HEK293 (cell line): ENCODE data around the gene HNRNPM.
A peak's percentile ranks its signal among the peaks of the same experiment; 100 is the strongest.

ENCODE experiments used
- MZF1 ChIP-seq: fragments of 450-650 bp; formaldehyde crosslinking; IDR thresholded peaks from 2 replicates; pipeline ENCODE4 v1.5.1; 2017; ENCODE audit warnings: missing biosample characterization, missing genetic modification characterization, borderline replicate concordance
- RBAK ChIP-seq: fragments of 450-650 bp; formaldehyde crosslinking; IDR thresholded peaks from 2 replicates; pipeline ENCODE4 v1.5.1; 2016; ENCODE audit warnings: missing biosample characterization, missing genetic modification characterization
- SP7 ChIP-seq: fragments of 450-650 bp; formaldehyde crosslinking; IDR thresholded peaks from 2 replicates; pipeline ENCODE4 v1.5.1; 2016; ENCODE audit warnings: missing biosample characterization, missing genetic modification characterization
- YY1 ChIP-seq: fragments of 450-650 bp; formaldehyde crosslinking; IDR thresholded peaks from 2 replicates; pipeline ENCODE4 v1.5.1; 2018; ENCODE audit warnings: missing biosample characterization, missing genetic modification characterization
- ZBTB20 ChIP-seq: fragments of 450-650 bp; formaldehyde crosslinking; IDR thresholded peaks from 2 replicates; pipeline ENCODE4 v1.5.1; 2016; ENCODE audit warnings: missing biosample characterization, missing genetic modification characterization
- ZBTB8A ChIP-seq: fragments of 450-650 bp; formaldehyde crosslinking; IDR thresholded peaks from 2 replicates; pipeline ENCODE4 v1.5.1; 2016; ENCODE audit warnings: missing biosample characterization, missing genetic modification characterization
- ZEB2 ChIP-seq: fragments of 450-650 bp; formaldehyde crosslinking; IDR thresholded peaks from 2 replicates; pipeline ENCODE4 v1.5.1; 2016; ENCODE audit warnings: missing biosample characterization, missing genetic modification characterization
- ZFP41 ChIP-seq: fragments of 450-650 bp; formaldehyde crosslinking; IDR thresholded peaks from 2 replicates; pipeline ENCODE4 v1.5.1; 2016; ENCODE audit warnings: missing biosample characterization, missing genetic modification characterization, borderline replicate concordance
- ZNF121 ChIP-seq: fragments of 450-650 bp; formaldehyde crosslinking; IDR thresholded peaks from 2 replicates; pipeline ENCODE4 v1.5.1; 2016; ENCODE audit warnings: missing biosample characterization, missing genetic modification characterization
- ZNF211 ChIP-seq: fragments of 450-650 bp; formaldehyde crosslinking; IDR thresholded peaks from 2 replicates; pipeline ENCODE4 v1.5.1; 2016; ENCODE audit warnings: low read depth, missing biosample characterization, missing genetic modification characterization
- ZNF223 ChIP-seq: fragments of 450-650 bp; formaldehyde crosslinking; IDR thresholded peaks from 2 replicates; pipeline ENCODE4 v1.5.1; 2016; ENCODE audit warnings: missing biosample characterization, missing genetic modification characterization
- ZNF23 ChIP-seq: fragments of 450-650 bp; formaldehyde crosslinking; IDR thresholded peaks from 2 replicates; pipeline ENCODE4 v1.5.1; 2016; ENCODE audit warnings: missing biosample characterization, missing genetic modification characterization, borderline replicate concordance
- ZNF426 ChIP-seq: fragments of 450-650 bp; formaldehyde crosslinking; IDR thresholded peaks from 2 replicates; pipeline ENCODE4 v1.5.1; 2017; ENCODE audit warnings: missing biosample characterization, missing genetic modification characterization, mild to moderate bottlenecking, inconsistent platforms, moderate library complexity
- ZNF473 ChIP-seq: fragments of 450-650 bp; formaldehyde crosslinking; IDR thresholded peaks from 2 replicates; pipeline ENCODE4 v1.5.1; 2017; ENCODE audit warnings: missing biosample characterization, missing genetic modification characterization
- ZNF558 ChIP-seq: fragments of 450-650 bp; formaldehyde crosslinking; IDR thresholded peaks from 2 replicates; pipeline ENCODE4 v1.5.1; 2016; ENCODE audit warnings: missing biosample characterization, missing genetic modification characterization
- ZNF664 ChIP-seq: fragments of 450-650 bp; formaldehyde crosslinking; IDR thresholded peaks from 2 replicates; pipeline ENCODE4 v1.5.1; 2016; ENCODE audit warnings: missing biosample characterization, missing genetic modification characterization
- ZNF677 ChIP-seq: fragments of 450-650 bp; IDR thresholded peaks from 2 replicates; pipeline ENCODE4 v1.5.0; 2018; ENCODE audit warnings: missing biosample characterization, mild to moderate bottlenecking, missing genetic modification characterization, moderate library complexity
- ZNF701 ChIP-seq: fragments of 450-650 bp; formaldehyde crosslinking; IDR thresholded peaks from 2 replicates; pipeline ENCODE4 v1.5.1; 2016; ENCODE audit warnings: missing biosample characterization, missing genetic modification characterization
- ZNF747 ChIP-seq: fragments of 450-650 bp; formaldehyde crosslinking; IDR thresholded peaks from 2 replicates; pipeline ENCODE4 v1.5.1; 2016; ENCODE audit warnings: missing biosample characterization, missing genetic modification characterization
- ZSCAN30 ChIP-seq: fragments of 450-650 bp; IDR thresholded peaks from 2 replicates; pipeline ENCODE4 v1.5.1; 2018; ENCODE audit warnings: missing biosample characterization, mild to moderate bottlenecking, missing genetic modification characterization, moderate library complexity
- TF ChIP-seq, protein P1 (sequence below): fragments of 450-650 bp; formaldehyde crosslinking; IDR thresholded peaks from 2 replicates; pipeline ENCODE4 v1.5.1; 2016; ENCODE audit warnings: missing biosample characterization, missing genetic modification characterization, borderline replicate concordance
- TF ChIP-seq, protein P2 (sequence below): fragments of 450-650 bp; formaldehyde crosslinking; IDR thresholded peaks from 2 replicates; pipeline ENCODE4 v1.5.1; 2017; ENCODE audit warnings: missing biosample characterization, mild to moderate bottlenecking, missing genetic modification characterization, moderate library complexity
- TF ChIP-seq, protein P3 (sequence below): fragments of 450-650 bp; formaldehyde crosslinking; IDR thresholded peaks from 2 replicates; pipeline ENCODE4 v1.5.1; 2017; ENCODE audit warnings: missing biosample characterization, missing genetic modification characterization
- TF ChIP-seq, protein P4 (sequence below): fragments of 450-650 bp; formaldehyde crosslinking; IDR thresholded peaks from 2 replicates; pipeline ENCODE4 v1.5.1; 2017; ENCODE audit warnings: missing biosample characterization, missing genetic modification characterization
- TF ChIP-seq, protein P5 (sequence below): fragments of 450-650 bp; formaldehyde crosslinking; IDR thresholded peaks from 2 replicates; pipeline ENCODE4 v1.5.1; 2017; ENCODE audit warnings: missing biosample characterization, missing genetic modification characterization
- TF ChIP-seq, protein P6 (sequence below): fragments of 450-650 bp; formaldehyde crosslinking; IDR thresholded peaks from 2 replicates; pipeline ENCODE4 v1.5.1; 2016; ENCODE audit warnings: missing biosample characterization, missing genetic modification characterization
- TF ChIP-seq, protein P7 (sequence below): fragments of 450-650 bp; formaldehyde crosslinking; IDR thresholded peaks from 2 replicates; pipeline ENCODE4 v1.5.1; 2016; ENCODE audit warnings: missing biosample characterization, missing genetic modification characterization
- TF ChIP-seq, protein P8 (sequence below): fragments of 450-650 bp; formaldehyde crosslinking; IDR thresholded peaks from 2 replicates; pipeline ENCODE4 v1.5.1; 2016; ENCODE audit warnings: missing biosample characterization, missing genetic modification characterization

Gene HNRNPM

DNA sequence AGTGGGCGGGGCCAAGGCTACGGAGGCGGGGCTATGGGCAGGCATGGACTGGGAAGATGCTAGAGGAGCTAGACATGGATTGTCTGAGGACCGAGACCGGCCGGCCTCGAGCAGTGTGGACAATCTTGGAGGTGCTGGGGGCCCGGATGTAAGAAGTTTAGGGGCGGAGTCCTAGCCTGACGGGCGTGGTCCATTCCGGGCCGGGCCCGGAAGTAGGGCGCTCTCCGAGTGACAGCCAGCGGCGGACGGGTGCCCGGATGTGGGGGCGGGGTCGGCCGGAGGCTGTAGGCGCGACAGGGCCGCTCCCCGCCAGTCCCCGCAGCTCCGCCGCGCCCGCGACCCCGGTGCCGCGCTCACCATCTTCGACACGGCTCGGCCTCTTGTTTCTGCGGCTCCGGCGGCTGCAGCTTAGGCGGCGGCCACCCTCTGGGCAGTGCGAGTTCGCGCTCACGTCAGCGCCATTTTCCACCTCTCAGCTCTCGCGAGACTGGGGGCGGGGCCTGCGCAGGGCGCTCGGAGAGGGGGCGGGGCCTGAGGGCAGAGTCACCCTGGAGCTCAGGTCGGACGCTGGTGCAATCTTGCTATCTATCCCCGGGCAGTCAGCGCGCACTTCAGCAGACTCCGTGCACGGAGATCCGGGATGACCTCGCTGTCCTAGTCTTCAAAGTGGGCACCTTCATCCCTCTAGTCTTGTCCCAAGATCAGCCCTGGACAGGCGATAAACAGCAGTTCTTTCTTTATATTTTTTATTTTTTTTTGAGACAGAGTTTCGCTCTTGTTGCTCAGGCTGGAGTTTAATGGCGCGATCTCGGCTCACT is 69.1 kb downstream of the HNRNPM start, which contains the start of gene ZNF414 (continued):
- TF ChIP-seq ZFP41, result no peak
- TF ChIP-seq, protein P1, sequence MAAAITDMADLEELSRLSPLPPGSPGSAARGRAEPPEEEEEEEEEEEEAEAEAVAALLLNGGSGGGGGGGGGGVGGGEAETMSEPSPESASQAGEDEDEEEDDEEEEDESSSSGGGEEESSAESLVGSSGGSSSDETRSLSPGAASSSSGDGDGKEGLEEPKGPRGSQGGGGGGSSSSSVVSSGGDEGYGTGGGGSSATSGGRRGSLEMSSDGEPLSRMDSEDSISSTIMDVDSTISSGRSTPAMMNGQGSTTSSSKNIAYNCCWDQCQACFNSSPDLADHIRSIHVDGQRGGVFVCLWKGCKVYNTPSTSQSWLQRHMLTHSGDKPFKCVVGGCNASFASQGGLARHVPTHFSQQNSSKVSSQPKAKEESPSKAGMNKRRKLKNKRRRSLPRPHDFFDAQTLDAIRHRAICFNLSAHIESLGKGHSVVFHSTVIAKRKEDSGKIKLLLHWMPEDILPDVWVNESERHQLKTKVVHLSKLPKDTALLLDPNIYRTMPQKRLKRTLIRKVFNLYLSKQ (tag by site-specific recombination), result no peak
- TF ChIP-seq RBAK, result no peak
- no peak for TF ChIP-seq ZNF664 (tag by site-specific recombination)
- TF ChIP-seq, protein P2, sequence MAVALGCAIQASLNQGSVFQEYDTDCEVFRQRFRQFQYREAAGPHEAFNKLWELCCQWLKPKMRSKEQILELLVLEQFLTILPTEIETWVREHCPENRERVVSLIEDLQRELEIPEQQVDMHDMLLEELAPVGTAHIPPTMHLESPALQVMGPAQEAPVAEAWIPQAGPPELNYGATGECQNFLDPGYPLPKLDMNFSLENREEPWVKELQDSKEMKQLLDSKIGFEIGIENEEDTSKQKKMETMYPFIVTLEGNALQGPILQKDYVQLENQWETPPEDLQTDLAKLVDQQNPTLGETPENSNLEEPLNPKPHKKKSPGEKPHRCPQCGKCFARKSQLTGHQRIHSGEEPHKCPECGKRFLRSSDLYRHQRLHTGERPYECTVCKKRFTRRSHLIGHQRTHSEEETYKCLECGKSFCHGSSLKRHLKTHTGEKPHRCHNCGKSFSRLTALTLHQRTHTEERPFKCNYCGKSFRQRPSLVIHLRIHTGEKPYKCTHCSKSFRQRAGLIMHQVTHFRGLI (tag by site-specific recombination), result no peak
- TF ChIP-seq, protein P3, sequence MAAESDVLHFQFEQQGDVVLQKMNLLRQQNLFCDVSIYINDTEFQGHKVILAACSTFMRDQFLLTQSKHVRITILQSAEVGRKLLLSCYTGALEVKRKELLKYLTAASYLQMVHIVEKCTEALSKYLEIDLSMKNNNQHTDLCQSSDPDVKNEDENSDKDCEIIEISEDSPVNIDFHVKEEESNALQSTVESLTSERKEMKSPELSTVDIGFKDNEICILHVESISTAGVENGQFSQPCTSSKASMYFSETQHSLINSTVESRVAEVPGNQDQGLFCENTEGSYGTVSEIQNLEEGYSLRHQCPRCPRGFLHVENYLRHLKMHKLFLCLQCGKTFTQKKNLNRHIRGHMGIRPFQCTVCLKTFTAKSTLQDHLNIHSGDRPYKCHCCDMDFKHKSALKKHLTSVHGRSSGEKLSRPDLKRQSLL (tag by site-specific recombination), result no peak
- TF ChIP-seq ZBTB8A (tag by site-specific recombination), result peak; percentile 37; the same call in 1 of the 2 replicates
- no peak for TF ChIP-seq ZNF747
- peak; percentile 65; the same call in 1 of the 2 replicates for TF ChIP-seq SP7 (tag by site-specific recombination)
- no peak for TF ChIP-seq MZF1 (tag by site-specific recombination)
- no peak for TF ChIP-seq ZNF701
- TF ChIP-seq ZNF211 (tag by site-specific recombination), result no peak
- no peak for TF ChIP-seq ZNF426
- TF ChIP-seq ZNF558 (tag by site-specific recombination), result no peak
- TF ChIP-seq, protein P4, sequence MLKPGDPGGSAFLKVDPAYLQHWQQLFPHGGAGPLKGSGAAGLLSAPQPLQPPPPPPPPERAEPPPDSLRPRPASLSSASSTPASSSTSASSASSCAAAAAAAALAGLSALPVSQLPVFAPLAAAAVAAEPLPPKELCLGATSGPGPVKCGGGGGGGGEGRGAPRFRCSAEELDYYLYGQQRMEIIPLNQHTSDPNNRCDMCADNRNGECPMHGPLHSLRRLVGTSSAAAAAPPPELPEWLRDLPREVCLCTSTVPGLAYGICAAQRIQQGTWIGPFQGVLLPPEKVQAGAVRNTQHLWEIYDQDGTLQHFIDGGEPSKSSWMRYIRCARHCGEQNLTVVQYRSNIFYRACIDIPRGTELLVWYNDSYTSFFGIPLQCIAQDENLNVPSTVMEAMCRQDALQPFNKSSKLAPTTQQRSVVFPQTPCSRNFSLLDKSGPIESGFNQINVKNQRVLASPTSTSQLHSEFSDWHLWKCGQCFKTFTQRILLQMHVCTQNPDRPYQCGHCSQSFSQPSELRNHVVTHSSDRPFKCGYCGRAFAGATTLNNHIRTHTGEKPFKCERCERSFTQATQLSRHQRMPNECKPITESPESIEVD, result no peak
- TF ChIP-seq ZNF121 (tag by site-specific recombination), result no peak
- TF ChIP-seq, protein P5, sequence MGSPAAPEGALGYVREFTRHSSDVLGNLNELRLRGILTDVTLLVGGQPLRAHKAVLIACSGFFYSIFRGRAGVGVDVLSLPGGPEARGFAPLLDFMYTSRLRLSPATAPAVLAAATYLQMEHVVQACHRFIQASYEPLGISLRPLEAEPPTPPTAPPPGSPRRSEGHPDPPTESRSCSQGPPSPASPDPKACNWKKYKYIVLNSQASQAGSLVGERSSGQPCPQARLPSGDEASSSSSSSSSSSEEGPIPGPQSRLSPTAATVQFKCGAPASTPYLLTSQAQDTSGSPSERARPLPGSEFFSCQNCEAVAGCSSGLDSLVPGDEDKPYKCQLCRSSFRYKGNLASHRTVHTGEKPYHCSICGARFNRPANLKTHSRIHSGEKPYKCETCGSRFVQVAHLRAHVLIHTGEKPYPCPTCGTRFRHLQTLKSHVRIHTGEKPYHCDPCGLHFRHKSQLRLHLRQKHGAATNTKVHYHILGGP (tag by site-specific recombination), result no peak
- no peak for TF ChIP-seq ZNF473
- TF ChIP-seq YY1 (tag by site-specific recombination), result peak; percentile 89
- no peak for TF ChIP-seq ZNF677
- TF ChIP-seq ZEB2 (tag by site-specific recombination), result no peak
- no peak for TF ChIP-seq ZNF223 (tag by site-specific recombination)
- 0 out of 2 replicates have a peak, but pooled peaks have one; percentile 6 for TF ChIP-seq ZBTB20
- TF ChIP-seq, protein P6, sequence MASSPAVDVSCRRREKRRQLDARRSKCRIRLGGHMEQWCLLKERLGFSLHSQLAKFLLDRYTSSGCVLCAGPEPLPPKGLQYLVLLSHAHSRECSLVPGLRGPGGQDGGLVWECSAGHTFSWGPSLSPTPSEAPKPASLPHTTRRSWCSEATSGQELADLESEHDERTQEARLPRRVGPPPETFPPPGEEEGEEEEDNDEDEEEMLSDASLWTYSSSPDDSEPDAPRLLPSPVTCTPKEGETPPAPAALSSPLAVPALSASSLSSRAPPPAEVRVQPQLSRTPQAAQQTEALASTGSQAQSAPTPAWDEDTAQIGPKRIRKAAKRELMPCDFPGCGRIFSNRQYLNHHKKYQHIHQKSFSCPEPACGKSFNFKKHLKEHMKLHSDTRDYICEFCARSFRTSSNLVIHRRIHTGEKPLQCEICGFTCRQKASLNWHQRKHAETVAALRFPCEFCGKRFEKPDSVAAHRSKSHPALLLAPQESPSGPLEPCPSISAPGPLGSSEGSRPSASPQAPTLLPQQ, result 0 out of 2 replicates have a peak, but pooled peaks have one; percentile 58
- TF ChIP-seq ZNF23 (tag by site-specific recombination), result no peak
- TF ChIP-seq, protein P7, sequence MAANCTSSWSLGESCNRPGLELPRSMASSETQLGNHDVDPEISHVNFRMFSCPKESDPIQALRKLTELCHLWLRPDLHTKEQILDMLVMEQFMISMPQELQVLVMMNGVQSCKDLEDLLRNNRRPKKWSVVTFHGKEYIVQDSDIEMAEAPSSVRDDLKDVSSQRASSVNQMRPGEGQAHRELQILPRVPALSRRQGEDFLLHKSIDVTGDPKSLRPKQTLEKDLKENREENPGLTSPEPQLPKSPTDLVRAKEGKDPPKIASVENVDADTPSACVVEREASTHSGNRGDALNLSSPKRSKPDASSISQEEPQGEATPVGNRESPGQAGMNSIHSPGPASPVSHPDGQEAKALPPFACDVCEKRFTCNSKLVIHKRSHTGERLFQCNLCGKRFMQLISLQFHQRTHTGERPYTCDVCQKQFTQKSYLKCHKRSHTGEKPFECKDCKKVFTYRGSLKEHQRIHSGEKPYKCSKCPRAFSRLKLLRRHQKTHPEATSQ (tag by site-specific recombination), result no peak
- TF ChIP-seq, protein P8, sequence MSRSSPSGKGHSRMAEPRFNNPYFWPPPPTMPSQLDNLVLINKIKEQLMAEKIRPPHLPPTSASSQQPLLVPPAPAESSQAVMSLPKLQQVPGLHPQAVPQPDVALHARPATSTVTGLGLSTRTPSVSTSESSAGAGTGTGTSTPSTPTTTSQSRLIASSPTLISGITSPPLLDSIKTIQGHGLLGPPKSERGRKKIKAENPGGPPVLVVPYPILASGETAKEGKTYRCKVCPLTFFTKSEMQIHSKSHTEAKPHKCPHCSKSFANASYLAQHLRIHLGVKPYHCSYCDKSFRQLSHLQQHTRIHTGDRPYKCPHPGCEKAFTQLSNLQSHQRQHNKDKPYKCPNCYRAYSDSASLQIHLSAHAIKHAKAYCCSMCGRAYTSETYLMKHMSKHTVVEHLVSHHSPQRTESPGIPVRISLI, result no peak
- no peak; the same call in 1 of the 2 replicates for TF ChIP-seq ZSCAN30 (tag by site-specific recombination)
